GM21717 (cell line): Measurements from ENCODE around the gene NCOR1.
"Not testable (repeated sequence)": the region's sequence is repeated elsewhere in the genome, so short reads cannot be mapped to it uniquely, and the experiment has no call there.

Source experiments
- ATAC-seq: cut with Tn5 transposase; IDR thresholded peaks from one replicate; pipeline ENCODE4 v1.9.1; 2021; ENCODE audit warnings: mild to moderate bottlenecking, moderate library complexity; ENCODE audit not compliant: unreplicated experiment

The NCOR1 gene

GRCh38 chr17:16152326-16152725 lies 63.0 kb downstream of the NCOR1 start:
- not testable (repeated sequence) for ATAC-seq

GRCh38 chr17:16150251-16150856 lies 65.0 kb downstream of the NCOR1 start:
- ATAC-seq, result no peak

GRCh38 chr17:16148596-16148995 lies 66.7 kb downstream of the NCOR1 start:
- ATAC-seq, result no peak

- ATAC-seq, result not testable (repeated sequence)
Observed at GRCh38 chr17:16145319-16145890, 69.9 kb downstream of the NCOR1 start.

GRCh38 chr17:16141685-16142084 lies 73.6 kb downstream of the NCOR1 start:
- ATAC-seq, result no peak

GRCh38 chr17:16140854-16141253 lies 74.5 kb downstream of the NCOR1 start:
- no peak for ATAC-seq

- no peak for ATAC-seq
Observed at GRCh38 chr17:16135461-16135860, 79.9 kb downstream of the NCOR1 start.

- ATAC-seq, result no peak
Observed at GRCh38 chr17:16131593-16131992, 83.7 kb downstream of the NCOR1 start.

- no peak for ATAC-seq
Observed at GRCh38 chr17:16129441-16130205, 85.7 kb downstream of the NCOR1 start.

- no peak for ATAC-seq
Observed at GRCh38 chr17:16123531-16123930, 91.8 kb downstream of the NCOR1 start.

GRCh38 chr17:16122697-16123434 lies 92.5 kb downstream of the NCOR1 start:
- no peak for ATAC-seq

- ATAC-seq, result no peak
Observed at GRCh38 chr17:16121915-16122314, 93.4 kb downstream of the NCOR1 start.

- no peak for ATAC-seq
Observed at GRCh38 chr17:16120937-16121336, 94.4 kb downstream of the NCOR1 start.

GRCh38 chr17:16117149-16117548 lies 98.2 kb downstream of the NCOR1 start:
- no peak for ATAC-seq

- not testable (repeated sequence) for ATAC-seq
Observed at GRCh38 chr17:16115077-16115698, 100.1 kb downstream of the NCOR1 start.

- ATAC-seq, result no peak
Observed at GRCh38 chr17:16108871-16109270, 106.5 kb downstream of the NCOR1 start.

- no peak for ATAC-seq
Observed at GRCh38 chr17:16108386-16108785, 106.9 kb downstream of the NCOR1 start.

- no peak for ATAC-seq
Observed at GRCh38 chr17:16107165-16107770, 108.1 kb downstream of the NCOR1 start.

- ATAC-seq, result no peak
Observed at GRCh38 chr17:16106161-16106891, 109.0 kb downstream of the NCOR1 start.

- ATAC-seq, result no peak
Observed at GRCh38 chr17:16104189-16104588, 111.1 kb downstream of the NCOR1 start.
